Panc1 (cell line): ENCODE data around the gene GLIS2.

Source experiments
- POLR2AphosphoS5 ChIP-seq: IDR thresholded peaks from 2 replicates; pipeline ENCODE4 v1.6.1; 2012; ENCODE audit warnings: mild to moderate bottlenecking, low read depth, low read length, moderate library complexity
- SIN3A ChIP-seq: IDR thresholded peaks from 2 replicates; pipeline ENCODE4 v1.6.1; 2012; ENCODE audit warnings: low read depth, mild to moderate bottlenecking, low read length, moderate library complexity, borderline replicate concordance; ENCODE audit not compliant: insufficient read depth
- TCF7L2 ChIP-seq: IDR thresholded peaks from 2 replicates; pipeline ENCODE4 v1.6.1; 2011; ENCODE audit warnings: mild to moderate bottlenecking, low read depth, low read length, inconsistent platforms
- TF ChIP-seq, protein P1 (sequence below): fragments of 450-650 bp; IDR thresholded peaks from 2 replicates; pipeline ENCODE4 v1.5.1; 2017; ENCODE audit warnings: mild to moderate bottlenecking
- TF ChIP-seq, protein P2 (sequence below), 2 experiments: IDR thresholded peaks; 2 replicates each; pipeline ENCODE4 v1.6.1; 2011 to 2012; ENCODE audit warnings: low read depth in 2 of 2, control low read depth in 1 of 2, low read length in 1 of 2, mild to moderate bottlenecking in 1 of 2, moderate library complexity in 1 of 2; ENCODE audit not compliant: insufficient read depth in 1 of 2

DNA sequence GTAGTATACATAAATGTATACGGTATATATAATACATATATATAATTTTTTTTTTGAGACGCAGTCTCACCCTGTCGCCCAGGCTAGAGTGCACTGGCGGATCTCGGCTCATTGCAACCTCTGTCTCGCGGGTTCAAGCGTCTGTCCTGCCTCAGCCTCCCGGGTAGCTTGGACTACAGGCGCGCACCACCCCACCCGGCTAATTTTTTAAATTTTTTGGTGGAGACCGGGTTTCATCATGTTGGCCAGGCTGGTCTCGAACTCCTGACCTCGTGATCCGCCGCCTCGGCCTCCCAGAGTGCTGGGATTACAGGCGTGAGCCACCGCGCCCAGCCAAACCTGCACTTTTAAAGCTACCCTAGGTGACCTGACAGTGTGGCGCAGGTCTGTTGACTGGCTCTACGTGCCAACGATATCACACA lies 34.5 kb downstream of the GLIS2 start:
- TF ChIP-seq, protein P1, sequence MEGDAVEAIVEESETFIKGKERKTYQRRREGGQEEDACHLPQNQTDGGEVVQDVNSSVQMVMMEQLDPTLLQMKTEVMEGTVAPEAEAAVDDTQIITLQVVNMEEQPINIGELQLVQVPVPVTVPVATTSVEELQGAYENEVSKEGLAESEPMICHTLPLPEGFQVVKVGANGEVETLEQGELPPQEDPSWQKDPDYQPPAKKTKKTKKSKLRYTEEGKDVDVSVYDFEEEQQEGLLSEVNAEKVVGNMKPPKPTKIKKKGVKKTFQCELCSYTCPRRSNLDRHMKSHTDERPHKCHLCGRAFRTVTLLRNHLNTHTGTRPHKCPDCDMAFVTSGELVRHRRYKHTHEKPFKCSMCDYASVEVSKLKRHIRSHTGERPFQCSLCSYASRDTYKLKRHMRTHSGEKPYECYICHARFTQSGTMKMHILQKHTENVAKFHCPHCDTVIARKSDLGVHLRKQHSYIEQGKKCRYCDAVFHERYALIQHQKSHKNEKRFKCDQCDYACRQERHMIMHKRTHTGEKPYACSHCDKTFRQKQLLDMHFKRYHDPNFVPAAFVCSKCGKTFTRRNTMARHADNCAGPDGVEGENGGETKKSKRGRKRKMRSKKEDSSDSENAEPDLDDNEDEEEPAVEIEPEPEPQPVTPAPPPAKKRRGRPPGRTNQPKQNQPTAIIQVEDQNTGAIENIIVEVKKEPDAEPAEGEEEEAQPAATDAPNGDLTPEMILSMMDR, result no peak
- TF ChIP-seq, protein P2, sequence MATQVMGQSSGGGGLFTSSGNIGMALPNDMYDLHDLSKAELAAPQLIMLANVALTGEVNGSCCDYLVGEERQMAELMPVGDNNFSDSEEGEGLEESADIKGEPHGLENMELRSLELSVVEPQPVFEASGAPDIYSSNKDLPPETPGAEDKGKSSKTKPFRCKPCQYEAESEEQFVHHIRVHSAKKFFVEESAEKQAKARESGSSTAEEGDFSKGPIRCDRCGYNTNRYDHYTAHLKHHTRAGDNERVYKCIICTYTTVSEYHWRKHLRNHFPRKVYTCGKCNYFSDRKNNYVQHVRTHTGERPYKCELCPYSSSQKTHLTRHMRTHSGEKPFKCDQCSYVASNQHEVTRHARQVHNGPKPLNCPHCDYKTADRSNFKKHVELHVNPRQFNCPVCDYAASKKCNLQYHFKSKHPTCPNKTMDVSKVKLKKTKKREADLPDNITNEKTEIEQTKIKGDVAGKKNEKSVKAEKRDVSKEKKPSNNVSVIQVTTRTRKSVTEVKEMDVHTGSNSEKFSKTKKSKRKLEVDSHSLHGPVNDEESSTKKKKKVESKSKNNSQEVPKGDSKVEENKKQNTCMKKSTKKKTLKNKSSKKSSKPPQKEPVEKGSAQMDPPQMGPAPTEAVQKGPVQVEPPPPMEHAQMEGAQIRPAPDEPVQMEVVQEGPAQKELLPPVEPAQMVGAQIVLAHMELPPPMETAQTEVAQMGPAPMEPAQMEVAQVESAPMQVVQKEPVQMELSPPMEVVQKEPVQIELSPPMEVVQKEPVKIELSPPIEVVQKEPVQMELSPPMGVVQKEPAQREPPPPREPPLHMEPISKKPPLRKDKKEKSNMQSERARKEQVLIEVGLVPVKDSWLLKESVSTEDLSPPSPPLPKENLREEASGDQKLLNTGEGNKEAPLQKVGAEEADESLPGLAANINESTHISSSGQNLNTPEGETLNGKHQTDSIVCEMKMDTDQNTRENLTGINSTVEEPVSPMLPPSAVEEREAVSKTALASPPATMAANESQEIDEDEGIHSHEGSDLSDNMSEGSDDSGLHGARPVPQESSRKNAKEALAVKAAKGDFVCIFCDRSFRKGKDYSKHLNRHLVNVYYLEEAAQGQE (IDR thresholded peaks at IDR 0.05; ENCODE audit: insufficient read depth in 1 of 2, low read depth in 2 of 2, low read length in 1 of 2), result no peak
- TF ChIP-seq POLR2AphosphoS5 (no peak), SIN3A (no peak), TCF7L2 (no peak)
